Measurements from ENCODE around the gene ZCCHC9.
"Not testable (repeated sequence)": the region's sequence is repeated elsewhere in the genome, so short reads cannot be mapped to it uniquely, and the experiment has no call there.

The ZCCHC9 gene, protein sequence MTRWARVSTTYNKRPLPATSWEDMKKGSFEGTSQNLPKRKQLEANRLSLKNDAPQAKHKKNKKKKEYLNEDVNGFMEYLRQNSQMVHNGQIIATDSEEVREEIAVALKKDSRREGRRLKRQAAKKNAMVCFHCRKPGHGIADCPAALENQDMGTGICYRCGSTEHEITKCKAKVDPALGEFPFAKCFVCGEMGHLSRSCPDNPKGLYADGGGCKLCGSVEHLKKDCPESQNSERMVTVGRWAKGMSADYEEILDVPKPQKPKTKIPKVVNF

DNA sequence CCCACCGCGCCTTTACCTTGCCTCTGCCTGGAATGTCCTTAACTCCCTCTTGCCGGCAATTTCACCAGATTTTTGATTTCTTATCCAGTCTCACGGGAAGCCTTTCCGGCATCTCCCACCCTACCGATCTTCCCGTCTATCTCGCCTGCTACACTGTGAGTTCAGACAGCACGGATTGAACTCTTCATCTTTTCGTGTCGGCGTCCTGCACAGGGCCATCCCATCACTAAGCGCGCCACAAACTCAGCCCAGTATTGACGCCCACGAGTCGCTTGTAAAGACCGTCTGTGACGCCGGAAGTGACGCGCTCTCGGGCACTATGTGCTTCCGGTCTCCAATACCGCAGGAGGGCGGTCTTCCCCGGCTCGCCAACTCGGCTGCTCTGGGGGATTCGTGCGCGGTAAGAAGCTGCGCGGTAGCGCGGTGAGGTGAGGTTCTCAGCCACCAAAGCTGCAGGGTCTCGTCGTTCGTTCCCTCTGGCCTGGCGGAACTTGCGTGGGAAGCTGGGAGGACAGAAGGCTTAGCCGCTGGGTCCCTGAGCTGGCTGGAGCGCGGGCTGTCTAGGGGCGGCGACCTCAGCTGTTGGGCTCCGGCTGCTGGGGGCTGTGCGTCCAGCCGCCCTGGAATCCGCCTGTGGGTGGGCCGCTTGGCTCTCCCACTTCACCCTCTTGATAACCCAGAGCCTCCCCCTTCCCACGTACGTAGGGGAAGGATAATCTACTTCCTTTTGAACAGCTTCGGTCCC lies at the start of gene ZCCHC9:
ZCCHC9 (plus strand) TSS at position 317 of the 745 bp plus-strand sequence. CDS start 3,171 bp downstream, outside the sequence.
- peak; percentile 81 to 88 for DNase-seq (ENCODE audit: low read depth in 2 of 2, low spot score in 1 of 2)

DNA sequence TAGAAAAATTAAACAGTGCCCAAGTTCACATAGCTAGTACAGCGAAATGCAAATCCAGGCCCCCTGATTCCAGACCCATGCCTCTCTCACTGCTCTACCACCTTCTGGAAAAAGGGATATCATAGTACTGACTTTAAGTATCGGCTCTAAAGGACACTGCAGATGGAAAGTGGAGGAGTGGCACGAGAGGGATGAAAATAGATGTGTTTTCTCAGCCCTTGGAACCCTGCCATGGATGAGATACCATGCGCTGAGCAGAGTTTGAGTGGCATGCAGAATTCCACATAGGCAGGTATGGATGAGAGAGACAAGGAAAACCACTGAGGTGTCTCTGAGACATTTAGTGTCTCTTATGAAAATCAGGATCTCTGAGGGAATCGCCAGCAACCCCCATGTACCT lies 49.5 kb upstream of the ZCCHC9 start:
- DNase-seq (ENCODE audit: low read depth in 2 of 2, low spot score in 1 of 2): no peak

DNA sequence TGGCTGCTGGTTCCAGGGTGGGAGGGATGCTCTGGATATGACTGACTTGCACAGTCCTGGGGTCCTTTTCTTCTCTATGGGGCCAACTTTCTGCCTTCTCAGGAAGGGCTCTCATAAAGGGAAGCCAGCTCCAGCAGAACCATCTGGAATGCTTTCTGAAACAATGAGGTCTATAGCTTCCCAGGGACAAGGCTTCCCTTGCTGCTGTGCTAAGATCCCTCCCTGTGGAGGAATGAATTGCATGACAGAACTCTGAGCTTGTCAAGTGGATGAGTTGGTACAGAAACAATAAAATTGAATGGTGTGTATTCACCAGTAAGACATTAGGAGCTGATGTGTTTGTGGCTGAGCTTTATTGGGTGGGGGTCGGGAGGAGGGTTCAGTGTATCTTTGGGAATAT lies 48.5 kb upstream of the ZCCHC9 start:
- no peak for DNase-seq (ENCODE audit: low read depth in 2 of 2, low spot score in 1 of 2)

DNA sequence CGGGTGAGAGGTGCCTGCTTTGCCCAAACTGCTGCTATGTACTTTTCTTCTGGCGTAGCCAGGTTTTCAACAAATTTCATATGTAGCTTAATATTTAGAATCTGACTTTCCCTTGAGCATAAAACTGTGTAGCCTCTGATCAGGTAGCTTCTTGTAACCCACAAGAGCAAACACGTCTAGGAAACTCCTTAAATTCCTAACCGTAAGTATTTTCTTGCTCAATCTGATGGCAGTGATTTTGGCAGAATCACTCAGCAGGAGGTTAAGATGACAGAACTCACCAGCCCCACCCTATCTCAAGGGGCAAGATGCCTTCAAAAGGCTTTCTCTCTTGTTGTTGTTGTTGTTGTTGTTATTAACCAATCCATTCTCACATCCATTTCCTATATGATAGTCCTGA lies 47.5 kb upstream of the ZCCHC9 start:
- no peak for DNase-seq (ENCODE audit: low read depth in 2 of 2, low spot score in 1 of 2)

DNA sequence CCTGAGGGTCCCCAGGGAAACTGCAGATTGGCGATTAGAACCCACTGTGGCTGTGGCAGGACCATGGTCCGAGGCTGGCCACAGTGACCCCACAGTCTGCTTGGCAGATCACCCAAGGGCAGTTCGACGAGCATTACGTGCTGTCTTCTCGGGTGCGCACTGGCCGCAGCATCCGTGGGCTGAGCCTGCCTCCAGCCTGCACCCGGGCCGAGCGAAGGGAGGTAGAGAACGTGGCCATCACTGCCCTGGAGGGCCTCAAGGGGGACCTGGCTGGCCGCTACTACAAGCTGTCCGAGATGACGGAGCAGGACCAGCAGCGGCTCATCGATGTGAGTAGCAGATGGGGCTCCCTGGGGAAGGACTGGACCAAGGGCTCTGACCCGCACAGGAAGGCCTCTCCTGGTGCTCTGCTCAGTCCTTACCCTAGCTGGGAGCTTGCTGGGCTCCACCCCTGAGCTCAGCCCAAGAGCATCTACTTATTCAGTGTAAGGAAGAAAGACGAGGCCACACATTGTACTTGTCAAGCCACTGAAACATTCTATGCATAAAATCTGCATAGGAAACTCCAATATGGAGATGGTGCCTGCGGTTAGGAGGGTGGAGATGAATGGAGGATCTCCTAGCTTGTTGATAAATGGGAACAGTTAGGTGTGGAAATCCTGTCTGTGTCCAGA lies 46.4 kb upstream of the ZCCHC9 start:
- DNase-seq (ENCODE audit: low read depth in 2 of 2, low spot score in 1 of 2): no peak

DNA sequence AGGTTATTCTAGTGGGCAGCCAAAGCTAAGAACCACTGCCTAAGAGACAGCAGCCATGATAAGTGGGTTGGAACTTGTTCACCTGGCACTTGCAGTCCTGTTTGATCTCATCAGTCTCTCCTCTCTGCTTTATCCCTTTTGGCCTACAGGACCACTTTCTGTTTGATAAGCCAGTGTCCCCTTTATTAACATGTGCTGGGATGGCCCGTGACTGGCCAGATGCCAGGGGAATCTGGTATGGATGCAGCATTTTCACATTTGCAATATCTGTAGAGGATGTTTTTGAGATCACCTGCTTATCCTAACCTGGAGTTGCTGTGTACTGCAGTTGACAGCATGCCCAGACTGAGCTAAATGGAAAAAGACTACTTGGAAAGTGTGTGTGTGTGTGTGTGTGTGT lies 44.6 kb upstream of the ZCCHC9 start:
- DNase-seq (ENCODE audit: low read depth in 2 of 2, low spot score in 1 of 2): no peak

DNA sequence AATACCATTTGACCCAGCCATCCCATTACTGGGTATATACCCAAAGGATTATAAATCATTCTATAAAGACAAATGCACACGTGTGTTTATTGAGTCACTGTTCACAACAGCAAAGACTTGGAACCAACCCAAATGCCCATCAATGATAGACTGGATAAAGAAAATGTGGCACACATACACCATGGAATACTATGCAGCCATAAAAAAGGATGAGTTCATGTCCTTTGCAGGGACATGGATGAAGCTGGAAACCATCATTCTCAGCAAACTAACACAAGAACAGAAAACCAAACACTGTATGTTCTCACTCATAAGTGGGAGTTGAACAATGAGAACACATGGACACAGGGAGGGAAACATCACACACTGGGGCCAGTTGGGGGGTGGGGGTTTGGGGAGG lies 38.6 kb upstream of the ZCCHC9 start:
- not testable (repeated sequence) for DNase-seq (ENCODE audit: low read depth in 2 of 2, low spot score in 1 of 2)

DNA sequence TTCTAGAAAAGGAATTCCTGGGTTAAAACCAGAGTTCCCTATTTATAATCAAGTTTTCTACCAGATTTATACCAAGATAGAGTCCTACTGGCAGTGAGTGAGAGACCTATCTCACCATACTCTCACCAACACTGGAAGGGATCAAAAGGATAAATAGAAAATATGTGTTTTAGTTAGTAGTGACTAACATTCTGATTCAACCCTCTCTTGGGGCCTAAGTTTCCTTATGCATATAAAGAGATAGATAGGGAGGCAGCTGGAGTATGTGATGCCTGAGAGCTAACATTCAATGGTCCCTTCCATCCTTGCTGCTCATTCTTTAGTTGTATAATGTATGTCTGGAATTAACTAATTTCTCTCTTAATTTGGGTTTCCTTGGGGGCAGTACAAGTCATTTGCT lies 36.3 kb upstream of the ZCCHC9 start:
- DNase-seq (ENCODE audit: low read depth in 2 of 2, low spot score in 1 of 2): no peak

DNA sequence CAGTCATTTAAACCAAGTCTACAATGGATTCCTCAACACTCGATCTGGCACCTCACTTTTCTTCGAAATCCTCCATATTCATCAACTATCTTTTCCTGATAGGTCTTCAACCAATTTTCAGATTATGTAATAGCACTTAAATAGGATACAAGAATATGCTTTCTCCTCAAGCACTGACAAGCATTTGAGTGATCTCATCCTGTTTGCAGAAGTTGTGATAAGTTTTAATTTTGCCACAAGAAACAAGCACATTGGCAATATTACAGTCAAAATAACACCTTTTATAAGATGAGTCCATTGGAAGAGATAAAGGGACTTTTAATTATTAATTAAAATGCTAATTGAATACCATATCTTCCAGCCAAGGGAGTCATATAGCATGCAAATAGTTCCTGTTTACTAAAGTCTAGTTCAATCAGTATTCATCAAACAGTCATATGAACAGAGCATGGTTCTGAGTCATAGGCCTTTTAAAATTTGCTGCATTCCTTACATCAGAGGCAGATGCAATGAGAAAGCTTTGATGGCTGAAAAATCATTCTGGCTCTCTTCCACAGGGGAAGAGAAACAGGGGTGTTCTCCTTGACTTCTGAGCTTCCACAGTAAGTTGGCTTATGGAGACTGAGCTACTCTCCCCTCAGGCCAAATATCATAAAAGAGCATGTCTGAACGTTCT lies 32.7 kb upstream of the ZCCHC9 start:
- no peak for DNase-seq (ENCODE audit: low read depth in 2 of 2, low spot score in 1 of 2)

DNA sequence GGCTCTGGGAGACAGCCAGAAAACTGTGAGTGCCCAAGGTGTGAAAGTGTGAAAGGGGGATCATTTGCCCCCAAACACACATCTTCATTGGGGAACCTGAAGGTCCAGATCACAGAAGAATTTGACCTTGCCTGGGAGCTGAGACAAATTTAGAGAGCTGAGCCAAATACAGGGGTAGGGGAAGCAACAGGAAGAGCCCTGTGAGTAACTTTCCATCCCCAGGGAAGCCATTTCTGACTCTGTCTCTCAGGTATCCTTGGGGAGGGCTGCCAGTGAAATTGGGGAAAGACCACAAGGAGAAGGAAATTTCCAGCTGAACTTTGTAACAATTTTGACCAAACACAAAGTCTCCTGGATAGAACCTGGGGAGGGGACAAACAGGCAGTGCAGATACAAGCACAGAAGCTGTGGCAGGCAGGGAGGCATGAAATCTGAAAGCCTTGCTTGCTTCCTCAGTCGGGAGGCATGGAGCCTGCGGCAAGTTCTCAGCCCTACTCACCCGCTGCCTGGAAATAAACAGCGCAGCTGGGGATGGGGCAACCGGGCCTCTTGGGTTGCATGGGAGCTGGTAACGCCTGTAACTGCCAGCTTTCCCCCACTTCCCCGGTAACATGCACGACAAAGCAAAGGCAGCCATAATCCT lies 31.5 kb upstream of the ZCCHC9 start:
- DNase-seq (ENCODE audit: low read depth in 2 of 2, low spot score in 1 of 2): no peak

DNA sequence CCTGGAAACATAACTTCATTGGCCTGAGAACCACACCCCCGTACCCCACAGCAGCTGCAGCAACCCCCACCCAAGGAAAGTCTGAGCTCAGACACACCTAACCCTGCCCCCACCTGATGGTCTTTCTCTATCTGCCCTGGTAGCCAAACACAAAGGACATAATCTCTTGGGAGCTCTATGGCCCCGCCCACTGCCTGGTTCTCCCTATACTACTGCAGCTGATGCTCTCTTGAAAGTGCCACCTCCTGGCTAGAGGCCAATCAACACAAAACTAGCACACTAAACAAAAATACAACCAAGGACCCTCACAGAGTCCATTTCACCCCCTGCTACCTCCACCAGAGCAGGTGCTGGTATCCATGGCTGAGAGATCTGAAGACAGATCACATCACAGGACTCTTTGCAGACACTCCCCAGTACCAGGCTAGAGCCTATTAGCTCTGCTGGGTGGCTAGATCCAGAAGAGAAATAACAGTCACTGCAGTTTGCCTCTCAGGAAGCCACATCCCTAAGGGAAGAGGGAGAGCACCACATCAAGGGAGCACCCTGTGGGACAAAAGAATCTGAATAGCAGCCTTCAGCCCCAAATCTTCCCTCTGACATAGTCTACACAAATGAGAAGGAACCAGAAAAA lies 30.9 kb upstream of the ZCCHC9 start:
- not testable (repeated sequence) for DNase-seq (ENCODE audit: low read depth in 2 of 2, low spot score in 1 of 2)

DNA sequence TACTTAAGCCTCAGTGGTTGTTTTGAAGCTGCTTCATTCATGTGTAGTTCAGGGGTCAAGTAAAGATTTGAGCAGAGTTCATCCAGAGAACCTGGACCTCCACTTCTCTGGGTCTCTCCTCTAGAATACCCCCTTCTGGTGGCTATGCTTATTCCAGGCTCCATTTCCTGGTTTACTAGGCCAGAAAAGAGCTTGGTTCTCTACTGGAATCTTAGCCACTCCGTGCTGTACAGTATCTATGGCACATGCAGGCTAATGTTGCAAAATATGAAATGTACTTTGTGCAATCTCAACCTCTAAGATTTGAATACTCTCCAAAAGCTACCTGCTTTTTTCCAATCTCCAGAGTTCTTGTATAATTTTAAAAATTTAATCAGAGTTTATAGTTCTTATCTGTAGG lies 17.4 kb upstream of the ZCCHC9 start:
- no peak for DNase-seq (ENCODE audit: low read depth in 2 of 2, low spot score in 1 of 2)

DNA sequence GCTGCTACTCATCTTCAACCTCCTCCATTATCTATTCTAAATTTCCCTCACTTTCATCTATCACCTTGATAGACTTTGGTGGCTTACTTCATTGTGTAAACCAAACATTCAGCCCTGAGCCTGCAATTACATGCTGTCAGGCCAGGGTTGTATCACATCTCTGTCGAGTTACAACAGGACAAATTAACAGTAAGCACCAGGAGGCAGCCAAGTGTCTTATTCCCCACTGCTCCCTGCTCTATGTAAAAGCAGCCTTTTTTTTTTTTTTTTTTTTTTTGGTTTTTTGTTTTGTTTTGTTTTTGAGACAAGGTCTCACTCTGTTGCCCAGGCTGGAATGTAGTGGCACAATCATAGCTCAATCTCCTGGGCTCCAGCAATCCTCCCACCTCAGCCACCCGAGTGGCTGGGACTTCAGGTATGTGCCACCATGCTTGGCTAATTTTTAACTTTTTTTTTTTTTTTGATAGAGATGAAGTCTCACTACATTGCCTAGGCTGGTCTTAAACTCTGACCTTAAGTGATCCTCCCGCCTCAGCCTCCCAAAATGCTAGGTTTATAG lies 15.2 kb upstream of the ZCCHC9 start:
- DNase-seq (ENCODE audit: low read depth in 2 of 2, low spot score in 1 of 2): no peak

DNA sequence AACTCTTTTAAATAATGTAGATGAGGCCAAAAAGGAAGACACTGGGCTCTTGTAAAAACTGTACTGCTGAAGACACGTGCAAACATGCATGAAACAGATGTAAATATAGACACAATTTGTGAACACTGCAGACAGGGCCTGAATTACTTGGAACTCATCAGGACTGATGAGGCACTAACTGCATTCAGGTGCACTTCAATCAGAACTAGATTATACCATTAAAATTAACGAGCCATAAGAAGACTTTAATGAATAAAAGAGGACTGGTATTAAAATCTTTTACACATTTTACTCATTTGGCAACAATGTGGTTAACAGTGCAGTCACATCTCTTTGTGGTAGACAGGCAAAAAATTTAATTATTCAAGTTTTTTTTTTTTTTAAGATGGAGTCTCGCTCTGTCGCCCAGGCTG lies 13.4 kb upstream of the ZCCHC9 start:
- DNase-seq (ENCODE audit: low read depth in 2 of 2, low spot score in 1 of 2): no peak

DNA sequence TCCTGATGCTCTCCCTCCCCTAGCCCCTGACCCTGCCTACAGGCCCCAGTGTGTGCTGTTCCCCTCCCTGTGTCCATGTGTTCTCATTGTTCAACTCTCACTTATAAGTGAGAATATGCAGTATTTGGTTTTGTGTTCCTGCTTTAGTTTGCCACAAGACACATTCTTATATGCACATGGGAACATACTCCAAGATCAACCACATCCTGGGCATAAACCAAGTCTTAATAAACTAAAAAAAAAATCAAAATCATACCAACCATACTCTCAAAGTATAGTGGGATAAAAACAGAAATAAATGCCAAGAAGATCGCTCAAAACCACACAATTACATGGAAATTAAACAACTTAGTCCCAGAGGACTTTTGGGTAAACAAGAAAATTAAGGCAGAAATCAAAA lies 11.2 kb upstream of the ZCCHC9 start:
- DNase-seq (ENCODE audit: low read depth in 2 of 2, low spot score in 1 of 2): no peak

DNA sequence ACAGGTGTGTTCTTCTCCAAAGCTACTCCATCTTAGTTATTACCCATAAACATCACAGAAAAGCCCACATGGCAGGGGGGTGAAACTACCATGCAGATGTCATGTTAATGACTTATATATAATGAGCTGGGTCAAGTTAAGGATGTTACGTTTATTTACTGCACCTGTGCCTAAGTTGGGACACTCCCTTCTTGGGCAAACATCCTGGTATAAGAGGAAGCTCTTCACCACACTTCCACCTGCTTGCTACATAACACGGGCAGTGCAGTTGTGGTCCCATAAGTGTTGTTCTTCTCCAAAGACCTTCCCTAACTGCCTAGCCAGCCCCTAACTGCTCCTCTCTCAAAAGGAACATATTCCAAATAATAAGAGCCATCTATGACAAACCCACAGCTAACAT lies 9.3 kb upstream of the ZCCHC9 start:
- no peak for DNase-seq (ENCODE audit: low read depth in 2 of 2, low spot score in 1 of 2)

DNA sequence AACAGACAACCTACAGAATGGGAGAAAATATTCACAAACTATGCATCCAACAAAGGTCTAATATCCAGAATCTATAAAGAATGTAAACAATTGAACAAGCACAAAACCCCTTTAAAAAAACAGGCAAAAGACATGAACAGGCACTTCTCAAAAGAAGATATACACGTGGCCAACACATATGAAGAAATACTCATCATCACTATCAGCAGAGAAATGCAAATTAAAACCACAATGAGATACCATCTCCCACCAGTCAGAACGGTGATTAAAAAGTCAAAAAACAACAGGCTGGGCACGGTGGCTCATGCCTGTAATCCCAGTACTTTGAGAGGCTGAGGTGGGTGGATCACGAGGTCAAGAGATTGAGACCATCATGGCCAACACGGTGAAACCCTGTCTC lies 7.4 kb upstream of the ZCCHC9 start:
- DNase-seq (ENCODE audit: low read depth in 2 of 2, low spot score in 1 of 2): not testable (repeated sequence)

DNA sequence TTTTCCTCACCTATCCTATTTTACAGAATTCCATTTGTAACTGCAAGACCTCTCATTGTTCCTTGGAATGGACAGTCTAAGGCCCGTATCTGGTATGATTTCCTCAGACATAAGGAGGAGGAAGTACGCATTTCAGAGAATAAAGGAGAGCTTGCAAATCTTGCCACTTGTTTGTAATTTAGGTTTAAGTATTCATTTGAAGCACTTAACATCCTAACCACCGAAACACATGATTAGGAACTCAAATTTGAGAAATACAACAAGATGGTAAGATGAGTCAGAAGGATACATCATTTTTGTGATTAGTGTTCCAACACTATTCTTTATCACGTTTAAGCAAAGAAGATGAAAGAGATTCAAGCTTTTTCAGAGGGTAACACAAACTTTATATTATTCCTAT lies 3.9 kb upstream of the ZCCHC9 start:
- no peak for DNase-seq (ENCODE audit: low read depth in 2 of 2, low spot score in 1 of 2)

DNA sequence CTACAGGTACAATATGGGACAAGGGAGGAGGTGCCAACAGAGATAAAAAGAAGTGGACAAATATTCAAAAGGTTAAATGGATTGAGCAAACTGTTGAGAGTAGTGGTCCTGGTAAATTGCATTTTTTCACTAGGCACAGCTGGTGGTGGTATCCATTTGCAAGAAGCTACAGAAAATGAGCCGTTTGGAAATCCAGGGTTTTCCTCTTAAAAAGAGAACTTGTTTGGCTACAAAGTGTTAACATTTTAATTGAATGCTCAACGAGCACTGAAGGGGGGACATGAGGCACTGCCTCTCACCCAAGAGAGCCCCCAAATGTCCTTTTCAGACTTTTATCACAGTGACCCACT lies 491 bp upstream of the ZCCHC9 start:
- DNase-seq (ENCODE audit: low read depth in 2 of 2, low spot score in 1 of 2): no peak

DNA sequence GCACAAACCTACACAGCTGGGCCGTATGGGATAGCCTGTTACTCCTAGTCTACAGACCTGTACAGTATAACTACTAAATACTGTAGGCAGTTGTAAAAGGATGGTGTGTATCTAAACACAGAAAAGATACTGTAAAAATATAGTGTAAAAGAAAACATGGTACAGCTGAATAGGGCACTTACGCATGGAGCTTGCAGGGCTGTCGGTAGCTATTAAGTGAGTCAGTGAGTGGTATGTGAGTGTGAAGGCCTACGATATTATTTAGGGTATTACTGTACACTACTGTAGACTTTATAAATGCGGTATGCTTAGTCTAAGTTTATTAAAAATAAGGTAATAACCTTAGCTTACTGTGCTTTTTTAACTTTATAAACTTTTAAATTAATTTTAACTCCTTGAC lies 1.2 kb downstream of the ZCCHC9 start:
- DNase-seq (ENCODE audit: low read depth in 2 of 2, low spot score in 1 of 2): no peak

DNA sequence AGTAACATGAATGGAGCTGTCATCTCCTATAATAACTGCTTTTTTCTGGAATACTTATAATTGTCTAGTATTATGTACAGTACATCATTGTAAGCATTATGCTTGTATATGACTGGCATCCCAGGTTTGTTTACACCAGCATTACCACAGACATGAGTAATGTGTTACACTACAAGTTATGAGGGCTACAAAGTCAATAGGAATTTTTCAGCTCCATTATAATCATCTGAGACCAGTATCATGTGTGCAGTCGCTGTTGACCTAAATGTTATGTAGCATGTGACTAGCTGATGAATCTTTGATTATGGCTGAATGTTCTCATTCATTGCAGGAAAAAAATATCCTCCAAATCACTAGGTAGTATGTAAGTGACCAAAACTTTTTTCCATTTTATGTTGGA lies 2.2 kb downstream of the ZCCHC9 start:
- DNase-seq (ENCODE audit: low read depth in 2 of 2, low spot score in 1 of 2): no peak

Measured in stimulated activated CD8-positive, alpha-beta memory T cell treated with anti-CD3 and anti-CD28 coated beads, Interleukin-4, amount 100 ng/mL, for 4 hours (primary cell).